ENCODE results near the gene BSN. TPM values are rescaled to one million over a fixed set of nuclear protein-coding genes. Genes with fewer than 3 reads are reported as not detected.
A peak's percentile ranks its signal among the peaks of the same experiment; 100 is the strongest.

BSN gene
- total RNA-seq, 5 donors from 2014 or later (not counting 1 experiment from before 2014, with no cell fraction given) = 0.08 to 0.44 (median 0.32) TPM

- H3K9me3 Mint-ChIP-seq = no peaks in the 10 kb centered on the region
- ATAC-seq (replicated peaks in 1 of 4) (no peak), DNase-seq (no peak)
- Histone ChIP-seq H3K27ac (ENCODE audit: low read length) (no peak overlapping the region), H3K9me3 (no peaks in the 10 kb centered on the region), H3K4me1 (ENCODE audit: control insufficient read depth in 1 of 2, extremely low read depth in 1 of 2, insufficient read depth in 2 of 2, low read length in 2 of 2) (no peaks in the 10 kb centered on the region), H3K27me3 (replicated peaks in 1 of 2; ENCODE audit: control insufficient read depth in 2 of 2, extremely low read depth in 1 of 2, insufficient read depth in 2 of 2, low read length in 1 of 2) (peaks cover 0 to 17% of the 10 kb centered on the region in 2 experiments), H3K4me3 (ENCODE audit: control insufficient read depth in 1 of 2, extremely low read depth in 1 of 2, low read length in 1 of 2) (no peak overlapping the region), H3K36me3 (ENCODE audit: control insufficient read depth in 2 of 2, extremely low read depth in 1 of 2, insufficient read depth in 1 of 2, low read length in 1 of 2) (no peaks in the 10 kb centered on the region)
- H3K27ac Mint-ChIP-seq = no peak overlapping the region
- ChIA-PET POLR2A (no interaction called here), CTCF (no interaction called here)
- H3K4me1 Mint-ChIP-seq = peaks cover 0 to 4% (median 0%) of the 10 kb centered on the region in 3 donors
- no peak overlapping the region for H3K4me3 Mint-ChIP-seq
- peaks cover 4 to 16% of the 10 kb centered on the region in 2 donors for H3K27me3 Mint-ChIP-seq
- 89% methylated on average over 19 of the region's 21 CpGs for WGBS (ENCODE audit: insufficient coverage)
- no peaks in the 10 kb centered on the region for H3K36me3 Mint-ChIP-seq
Measured at GRCh38 chr3:49652903-49653415, 98.7 kb downstream of the BSN start.

DNA sequence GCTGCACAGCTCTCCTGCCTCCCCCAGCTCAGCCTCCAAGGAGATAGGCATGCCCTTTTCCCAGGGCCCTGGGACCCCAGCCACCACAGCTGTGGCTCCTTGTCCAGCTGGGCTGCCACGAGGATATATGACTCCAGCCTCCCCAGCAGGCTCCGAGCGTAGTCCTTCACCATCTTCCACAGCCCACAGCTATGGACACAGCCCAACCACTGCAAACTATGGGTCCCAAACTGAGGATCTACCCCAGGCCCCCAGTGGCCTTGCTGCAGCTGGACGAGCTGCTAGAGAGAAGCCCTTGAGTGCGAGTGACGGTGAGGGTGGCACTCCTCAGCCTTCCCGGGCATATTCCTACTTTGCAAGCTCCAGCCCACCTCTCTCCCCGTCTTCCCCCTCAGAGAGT lies 99.3 kb downstream of the BSN start:
- no peak for DNase-seq
- Histone ChIP-seq H3K36me3 (ENCODE audit: control insufficient read depth in 2 of 2, extremely low read depth in 1 of 2, insufficient read depth in 1 of 2, low read length in 1 of 2) (no peaks in the 10 kb centered on the region), H3K27me3 (replicated peaks in 1 of 2; ENCODE audit: control insufficient read depth in 2 of 2, extremely low read depth in 1 of 2, insufficient read depth in 2 of 2, low read length in 1 of 2) (peaks cover 0 to 17% of the 10 kb centered on the region in 2 experiments), H3K27ac (ENCODE audit: low read length) (no peak overlapping the region), H3K4me1 (ENCODE audit: control insufficient read depth in 1 of 2, extremely low read depth in 1 of 2, insufficient read depth in 2 of 2, low read length in 2 of 2) (no peaks in the 10 kb centered on the region), H3K9me3 (no peaks in the 10 kb centered on the region), H3K4me3 (ENCODE audit: control insufficient read depth in 1 of 2, extremely low read depth in 1 of 2, low read length in 1 of 2) (no peak overlapping the region)
- ChIA-PET CTCF (no interaction called here), POLR2A (no interaction called here)
- Mint-ChIP-seq H3K4me3 (no peak overlapping the region), H3K36me3 (no peaks in the 10 kb centered on the region), H3K27me3 (peaks cover 4 to 17% of the 10 kb centered on the region in 2 donors), H3K9me3 (no peaks in the 10 kb centered on the region), H3K27ac (no peak overlapping the region), H3K4me1 (peaks cover 0 to 4% (median 0%) of the 10 kb centered on the region in 3 donors)
- ATAC-seq (replicated peaks in 1 of 4) = no peak
- WGBS (ENCODE audit: insufficient coverage) = 89% methylated on average over 8 of the region's 8 CpGs

- CTCF ChIA-PET = no interaction called here
- H3K27me3 Mint-ChIP-seq = peaks cover 4 to 17% of the 10 kb centered on the region in 2 donors
- Histone ChIP-seq H3K27ac (ENCODE audit: low read length) (no peak overlapping the region), H3K4me3 (ENCODE audit: control insufficient read depth in 1 of 2, extremely low read depth in 1 of 2, low read length in 1 of 2) (no peak overlapping the region), H3K4me1 (ENCODE audit: control insufficient read depth in 1 of 2, extremely low read depth in 1 of 2, insufficient read depth in 2 of 2, low read length in 2 of 2) (no peaks in the 10 kb centered on the region), H3K9me3 (no peaks in the 10 kb centered on the region), H3K27me3 (replicated peaks in 1 of 2; ENCODE audit: control insufficient read depth in 2 of 2, extremely low read depth in 1 of 2, insufficient read depth in 2 of 2, low read length in 1 of 2) (peaks cover 0 to 17% of the 10 kb centered on the region in 2 experiments), H3K36me3 (ENCODE audit: control insufficient read depth in 2 of 2, extremely low read depth in 1 of 2, insufficient read depth in 1 of 2, low read length in 1 of 2) (no peaks in the 10 kb centered on the region)
- WGBS (ENCODE audit: insufficient coverage) = 78% methylated on average over 14 of the region's 17 CpGs
- H3K36me3 Mint-ChIP-seq = no peaks in the 10 kb centered on the region
- ATAC-seq (replicated peaks in 1 of 4) (no peak), DNase-seq (no peak)
- no peak overlapping the region for H3K4me3 Mint-ChIP-seq
- no peak overlapping the region for H3K27ac Mint-ChIP-seq
- POLR2A ChIA-PET = no interaction called here
- H3K9me3 Mint-ChIP-seq = no peaks in the 10 kb centered on the region
- H3K4me1 Mint-ChIP-seq = peaks cover 0 to 4% (median 0%) of the 10 kb centered on the region in 3 donors
Measured at GRCh38 chr3:49654176-49654825, 100.0 kb downstream of the BSN start.

GRCh38 chr3:49654955-49655556 lies 100.8 kb downstream of the BSN start:
- Mint-ChIP-seq H3K4me3 (no peak overlapping the region), H3K9me3 (no peaks in the 10 kb centered on the region), H3K4me1 (peaks cover 0 to 4% (median 0%) of the 10 kb centered on the region in 3 donors), H3K27ac (no peak overlapping the region), H3K27me3 (peaks cover 4 to 17% of the 10 kb centered on the region in 2 donors), H3K36me3 (no peaks in the 10 kb centered on the region)
- Histone ChIP-seq H3K36me3 (ENCODE audit: control insufficient read depth in 2 of 2, extremely low read depth in 1 of 2, insufficient read depth in 1 of 2, low read length in 1 of 2) (no peaks in the 10 kb centered on the region), H3K27ac (ENCODE audit: low read length) (no peak overlapping the region), H3K4me1 (ENCODE audit: control insufficient read depth in 1 of 2, extremely low read depth in 1 of 2, insufficient read depth in 2 of 2, low read length in 2 of 2) (no peaks in the 10 kb centered on the region), H3K4me3 (ENCODE audit: control insufficient read depth in 1 of 2, extremely low read depth in 1 of 2, low read length in 1 of 2) (no peak overlapping the region), H3K9me3 (no peaks in the 10 kb centered on the region), H3K27me3 (replicated peaks in 1 of 2; ENCODE audit: control insufficient read depth in 2 of 2, extremely low read depth in 1 of 2, insufficient read depth in 2 of 2, low read length in 1 of 2) (peaks cover 0 to 18% of the 10 kb centered on the region in 2 experiments)
- WGBS (ENCODE audit: insufficient coverage) = 31% methylated on average over 9 of the region's 10 CpGs
- CTCF ChIA-PET = no interaction called here
- POLR2A ChIA-PET = no interaction called here
- ATAC-seq (replicated peaks in 1 of 4) (no peak), DNase-seq (no peak)

GRCh38 chr3:49655731-49656285 lies 101.5 kb downstream of the BSN start:
- Mint-ChIP-seq H3K4me1 (peaks cover 0 to 4% (median 0%) of the 10 kb centered on the region in 3 donors), H3K36me3 (no peaks in the 10 kb centered on the region), H3K9me3 (no peaks in the 10 kb centered on the region), H3K27ac (no peak overlapping the region), H3K27me3 (peaks cover 4 to 17% of the 10 kb centered on the region in 2 donors), H3K4me3 (no peak overlapping the region)
- DNase-seq (no peak), ATAC-seq (replicated peaks in 1 of 4) (no peak)
- CTCF ChIA-PET = no interaction called here
- POLR2A ChIA-PET = no interaction called here
- WGBS (ENCODE audit: insufficient coverage) = 95% methylated on average over 19 of the region's 19 CpGs
- Histone ChIP-seq H3K27me3 (replicated peaks in 1 of 2; ENCODE audit: control insufficient read depth in 2 of 2, extremely low read depth in 1 of 2, insufficient read depth in 2 of 2, low read length in 1 of 2) (peaks cover 0 to 24% of the 10 kb centered on the region in 2 experiments), H3K9me3 (no peaks in the 10 kb centered on the region), H3K4me1 (ENCODE audit: control insufficient read depth in 1 of 2, extremely low read depth in 1 of 2, insufficient read depth in 2 of 2, low read length in 2 of 2) (no peaks in the 10 kb centered on the region), H3K4me3 (ENCODE audit: control insufficient read depth in 1 of 2, extremely low read depth in 1 of 2, low read length in 1 of 2) (no peak overlapping the region), H3K27ac (ENCODE audit: low read length) (no peak overlapping the region), H3K36me3 (ENCODE audit: control insufficient read depth in 2 of 2, extremely low read depth in 1 of 2, insufficient read depth in 1 of 2, low read length in 1 of 2) (no peaks in the 10 kb centered on the region)

DNA sequence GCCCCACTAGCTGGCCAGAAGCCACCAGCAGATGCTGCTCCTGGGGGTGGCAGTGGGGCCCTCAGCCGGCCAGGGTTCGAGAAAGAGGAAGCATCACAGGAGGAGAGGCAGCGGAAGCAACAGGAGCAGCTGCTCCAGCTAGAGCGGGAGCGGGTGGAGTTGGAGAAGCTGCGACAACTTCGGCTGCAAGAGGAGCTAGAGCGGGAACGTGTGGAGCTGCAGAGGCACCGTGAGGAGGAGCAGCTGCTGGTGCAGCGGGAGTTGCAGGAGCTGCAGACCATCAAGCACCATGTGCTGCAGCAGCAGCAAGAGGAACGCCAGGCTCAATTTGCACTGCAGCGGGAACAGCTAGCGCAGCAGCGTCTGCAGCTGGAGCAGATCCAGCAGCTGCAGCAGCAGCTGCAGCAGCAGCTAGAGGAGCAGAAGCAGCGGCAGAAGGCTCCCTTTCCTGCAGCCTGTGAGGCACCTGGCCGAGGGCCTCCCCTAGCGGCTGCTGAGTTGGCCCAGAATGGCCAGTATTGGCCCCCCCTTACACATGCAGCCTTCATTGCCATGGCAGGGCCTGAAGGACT lies 102.3 kb downstream of the BSN start:
- Mint-ChIP-seq H3K27me3 (peaks cover 4 to 17% of the 10 kb centered on the region in 2 donors), H3K4me1 (peaks cover 0 to 4% (median 0%) of the 10 kb centered on the region in 3 donors), H3K27ac (no peak overlapping the region), H3K36me3 (no peaks in the 10 kb centered on the region), H3K4me3 (no peak overlapping the region), H3K9me3 (no peaks in the 10 kb centered on the region)
- 46% methylated on average over 18 of the region's 18 CpGs for WGBS (ENCODE audit: insufficient coverage)
- H3K4me1 ChIP-seq (ENCODE audit: control insufficient read depth in 1 of 2, extremely low read depth in 1 of 2, insufficient read depth in 2 of 2, low read length in 2 of 2) = no peaks in the 10 kb centered on the region
- ATAC-seq (replicated peaks in 1 of 4) = peak in 1 of 4 experiments; percentile 33
- H3K27ac ChIP-seq (ENCODE audit: low read length) = no peak overlapping the region
- DNase-seq = no peak
- H3K9me3 ChIP-seq = no peaks in the 10 kb centered on the region
- ChIA-PET CTCF (no interaction called here), POLR2A (no interaction called here)
- no peak overlapping the region for H3K4me3 ChIP-seq (ENCODE audit: control insufficient read depth in 1 of 2, extremely low read depth in 1 of 2, low read length in 1 of 2)
- H3K36me3 ChIP-seq (ENCODE audit: control insufficient read depth in 2 of 2, extremely low read depth in 1 of 2, insufficient read depth in 1 of 2, low read length in 1 of 2) = no peaks in the 10 kb centered on the region
- H3K27me3 ChIP-seq (replicated peaks in 1 of 2; ENCODE audit: control insufficient read depth in 2 of 2, extremely low read depth in 1 of 2, insufficient read depth in 2 of 2, low read length in 1 of 2) = peaks cover 0 to 31% of the 10 kb centered on the region in 2 experiments

Data from T-cell (primary cell).